ENCODE data around the gene GPI.
A peak's percentile ranks its signal among the peaks of the same experiment; 100 is the strongest.

GPI gene

GRCh38 chr19:34404109-34404909 lies 39.3 kb downstream of the GPI start, which contains the start of gene PDCD2L:
PDCD2L (plus strand) TSS chr19:34404399; CDS start chr19:34404431, 32 bp downstream.
- peak; percentile 96 for DNase-seq (ENCODE audit: low spot score)

- DNase-seq (ENCODE audit: low spot score): no peak
Measured at GRCh38 chr19:34405892-34406660, 41.1 kb downstream of the GPI start.

GRCh38 chr19:34408411-34408810 lies 43.4 kb downstream of the GPI start:
- DNase-seq (ENCODE audit: low spot score): no peak

- no peak for DNase-seq (ENCODE audit: low spot score)
Measured at GRCh38 chr19:34409189-34410164, 44.5 kb downstream of the GPI start.

GRCh38 chr19:34411216-34411615 lies 46.2 kb downstream of the GPI start:
- DNase-seq (ENCODE audit: low spot score): no peak

GRCh38 chr19:34416021-34416545 lies 51.1 kb downstream of the GPI start:
- DNase-seq (ENCODE audit: low spot score): no peak

- DNase-seq (ENCODE audit: low spot score): no peak
Measured at GRCh38 chr19:34418300-34418699, 53.3 kb downstream of the GPI start.

- DNase-seq (ENCODE audit: low spot score): no peak
Measured at GRCh38 chr19:34426096-34426661, 61.2 kb downstream of the GPI start.

GRCh38 chr19:34428549-34429285 lies 63.7 kb downstream of the GPI start:
- DNase-seq (ENCODE audit: low spot score): peak; percentile 27

- DNase-seq (ENCODE audit: low spot score): no peak
Measured at GRCh38 chr19:34429553-34429952, 64.6 kb downstream of the GPI start.

GRCh38 chr19:34430738-34431625 lies 66.0 kb downstream of the GPI start:
- peak; percentile 85 for DNase-seq (ENCODE audit: low spot score)

GRCh38 chr19:34431681-34432402 lies 66.8 kb downstream of the GPI start:
- no peak for DNase-seq (ENCODE audit: low spot score)

GRCh38 chr19:34432797-34433196 lies 67.8 kb downstream of the GPI start:
- DNase-seq (ENCODE audit: low spot score): no peak

GRCh38 chr19:34436716-34437115 lies 71.7 kb downstream of the GPI start:
- no peak for DNase-seq (ENCODE audit: low spot score)

GRCh38 chr19:34448191-34448590 lies 83.2 kb downstream of the GPI start:
- DNase-seq (ENCODE audit: low spot score): no peak

All from germinal center (tissue), 1 donor.